Activated CD4-positive, CD25-positive, alpha-beta regulatory T cell treated with anti-CD3 and anti-CD28 coated beads, Interleukin-2, amount 50 U/mL, for 72 hours (primary cell): ENCODE results near the gene GJB3.
"Not testable (repeated sequence)": the region's sequence is repeated elsewhere in the genome, so short reads cannot be mapped to it uniquely, and the experiment has no call there.

ENCODE experiments used
- DNase-seq: peaks from one replicate; pipeline ENCODE4 v3.0.0; 2021

The GJB3 gene

GRCh38 chr1:34761176-34761761 lies 19.7 kb upstream of the GJB3 start:
- DNase-seq: no peak

GRCh38 chr1:34761776-34762307 lies 19.2 kb upstream of the GJB3 start:
- no peak for DNase-seq

DNA sequence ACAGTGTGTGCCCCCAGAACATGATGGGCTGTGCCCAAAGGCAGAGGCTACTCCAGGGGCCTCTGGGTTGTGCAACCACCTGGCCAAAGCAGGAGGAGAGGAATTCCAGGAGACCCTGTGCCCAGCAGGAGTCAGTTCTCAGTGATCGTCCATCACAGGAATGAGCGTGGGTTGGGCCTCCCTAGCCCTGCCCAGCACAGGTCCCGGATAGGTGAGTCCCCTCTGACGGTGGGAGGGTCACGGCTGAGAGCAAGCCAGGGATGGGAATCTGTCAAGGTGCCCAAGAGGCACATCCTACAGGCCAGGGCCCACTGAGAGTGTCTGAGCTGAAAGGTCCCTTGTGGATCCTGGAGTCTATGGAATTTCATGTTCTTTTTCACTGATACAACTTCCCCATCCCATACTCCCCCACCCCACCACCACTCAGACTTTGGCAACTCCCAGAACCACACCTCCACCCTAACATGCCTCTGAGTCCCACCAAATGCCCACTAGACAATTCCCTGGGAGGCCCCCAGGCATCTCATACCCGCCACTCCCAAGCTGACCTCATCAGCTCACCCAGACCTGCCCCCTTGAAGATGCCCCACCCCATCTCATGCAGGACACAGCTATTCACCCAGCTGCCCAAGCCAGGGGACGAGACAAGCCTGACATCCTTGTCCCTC lies 18.4 kb upstream of the GJB3 start:
- DNase-seq: no peak

DNA sequence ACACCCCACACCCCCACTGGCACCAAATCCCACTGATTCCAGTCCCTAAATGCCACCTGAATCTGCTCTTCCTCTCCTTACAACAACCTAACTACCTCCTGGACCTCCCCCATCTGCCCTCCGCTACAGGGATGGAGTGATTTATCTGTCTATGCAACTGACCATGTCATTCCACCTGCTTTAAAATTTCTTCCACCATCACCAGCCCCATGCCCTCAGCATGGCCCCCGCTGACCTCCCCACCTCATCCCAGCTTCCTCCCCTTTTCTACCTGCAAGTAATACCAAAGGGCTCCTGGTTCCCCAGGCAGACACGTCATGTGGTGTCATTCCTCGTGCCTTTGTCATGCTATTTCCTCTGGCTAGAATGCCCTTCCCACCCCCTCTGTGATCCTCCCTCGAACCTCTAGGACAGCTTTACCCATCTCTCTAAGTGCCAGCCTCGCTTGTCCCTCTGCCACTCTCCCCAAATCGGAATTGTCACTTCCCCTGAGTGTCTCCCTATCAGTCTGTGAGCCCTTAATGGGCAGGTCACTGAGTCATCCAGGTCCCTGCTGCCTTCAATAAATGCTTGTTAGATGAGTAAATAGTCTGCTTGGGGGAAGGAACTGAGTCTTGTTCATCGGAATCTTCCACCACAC lies 17.8 kb upstream of the GJB3 start:
- no peak for DNase-seq

DNA sequence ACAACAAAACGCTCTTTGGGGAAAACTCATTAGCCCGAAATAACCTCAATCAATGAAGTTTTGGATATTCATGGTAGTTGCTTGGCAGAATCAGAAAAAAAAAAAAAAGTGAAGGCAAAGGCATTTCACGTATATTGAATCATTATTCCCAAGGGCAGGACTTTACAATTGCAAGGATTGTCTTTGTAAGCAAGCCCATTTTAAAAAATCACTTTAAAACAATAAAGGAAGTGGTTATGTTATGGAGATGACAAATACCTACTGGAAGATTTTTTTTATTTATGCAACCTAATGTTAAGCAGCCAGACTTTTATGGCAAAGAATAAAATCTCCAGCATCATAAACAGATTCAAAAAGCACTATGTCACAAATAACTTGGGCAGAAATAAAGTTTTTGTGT lies 12.2 kb upstream of the GJB3 start:
- DNase-seq: no peak

DNA sequence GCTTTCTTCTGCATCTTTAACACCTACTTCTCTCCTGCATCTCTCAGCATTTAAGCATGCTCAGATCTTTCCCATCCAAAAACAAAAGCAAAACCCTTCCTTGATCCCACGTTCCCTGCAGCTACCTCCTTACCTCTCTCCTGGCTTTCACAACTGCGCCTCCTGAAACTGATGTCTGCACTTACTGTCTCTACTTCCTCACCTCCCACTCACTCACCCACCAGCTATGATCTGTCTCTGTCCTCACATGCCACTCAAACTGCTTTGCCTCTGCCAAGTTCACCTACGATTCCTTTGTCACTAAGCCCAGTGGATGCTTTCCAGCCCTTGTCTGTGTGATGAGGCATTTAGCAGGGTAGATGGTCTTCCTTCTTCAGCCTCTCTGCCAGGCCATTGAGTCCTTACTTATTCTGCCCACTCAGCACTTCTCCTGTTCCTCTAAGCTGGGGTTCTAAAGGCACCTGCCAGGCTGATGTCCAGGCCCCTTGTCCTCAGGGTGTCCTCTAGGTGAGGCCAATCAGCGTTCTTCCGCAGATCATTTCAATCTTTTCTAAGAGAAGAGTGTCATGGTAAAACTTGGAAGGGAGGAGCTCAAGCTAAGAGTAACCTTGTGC lies 10.0 kb upstream of the GJB3 start:
- no peak for DNase-seq

DNA sequence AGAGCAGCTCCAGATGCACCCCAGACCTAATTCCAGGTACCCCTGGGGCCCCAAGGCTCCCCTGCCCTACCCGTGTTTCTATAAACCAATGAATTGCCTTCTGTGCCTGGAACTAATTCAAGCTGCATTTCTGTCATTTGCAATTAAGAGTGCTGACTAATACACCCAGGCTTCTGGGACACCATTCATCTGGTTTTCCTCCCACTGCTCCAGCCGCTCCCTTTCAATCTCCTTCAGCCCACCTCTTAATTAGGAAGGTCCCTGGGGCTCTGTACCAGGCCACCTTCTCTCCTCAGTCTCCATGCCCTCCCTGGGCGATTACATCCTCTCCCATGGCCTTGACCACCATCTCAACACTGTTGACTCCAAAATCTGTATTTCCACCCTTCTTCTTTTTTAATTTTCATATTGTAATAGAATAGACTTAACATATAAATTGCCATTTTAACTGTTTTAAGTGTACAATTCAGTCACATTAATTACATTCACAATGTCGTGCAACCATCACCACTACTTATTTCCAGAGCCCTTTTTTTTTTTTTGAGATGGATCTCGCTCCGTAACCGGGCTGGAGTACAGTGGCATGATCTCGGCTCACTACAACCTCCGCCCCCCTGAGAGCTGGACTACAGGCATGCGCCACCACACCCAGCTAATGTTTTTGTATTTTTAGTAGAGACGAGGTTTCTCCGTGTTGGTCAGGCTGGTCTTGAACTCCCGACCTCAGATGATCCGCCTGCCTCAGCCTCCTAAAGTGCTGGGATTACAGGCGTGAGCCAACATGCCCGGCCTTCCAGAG lies 9.2 kb upstream of the GJB3 start:
- no peak for DNase-seq

DNA sequence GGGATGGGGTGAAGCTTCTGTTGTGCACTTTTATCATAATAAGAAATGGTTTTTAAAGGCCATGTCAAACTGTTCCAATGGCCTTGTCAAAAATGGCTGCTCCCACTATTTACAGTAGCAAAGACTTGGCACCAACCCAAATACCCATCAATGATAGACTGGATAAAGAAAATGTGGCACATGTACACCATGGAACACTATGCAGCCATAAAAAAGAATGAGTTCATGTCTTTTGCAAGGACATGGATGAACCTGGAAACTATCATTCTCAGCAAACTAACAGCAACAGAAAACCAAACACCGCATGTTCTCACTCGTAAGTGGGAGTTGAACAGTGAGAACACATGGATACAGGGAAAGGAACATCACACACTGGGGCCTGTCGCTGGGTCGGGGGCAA lies 7.9 kb upstream of the GJB3 start:
- DNase-seq: not testable (repeated sequence)

DNA sequence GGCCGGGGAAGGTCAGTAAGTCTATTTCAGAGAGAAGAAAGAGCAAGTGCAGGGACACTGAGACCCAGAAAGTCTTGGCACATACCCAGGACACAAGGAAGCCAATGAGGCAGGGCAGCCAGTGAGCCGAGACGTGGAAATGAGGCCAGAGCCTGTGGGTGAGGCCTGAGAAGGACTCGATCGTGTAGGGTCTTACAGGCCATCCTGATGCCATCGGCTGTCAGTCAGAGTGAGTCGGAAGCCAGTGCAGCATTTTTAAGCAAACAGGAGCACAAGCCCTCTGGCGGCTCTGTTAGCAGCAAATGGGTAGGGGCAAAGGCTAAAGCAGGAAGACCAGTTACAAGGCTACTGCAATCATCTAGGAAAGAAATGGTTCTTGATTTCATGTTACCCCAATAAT lies 6.1 kb upstream of the GJB3 start:
- no peak for DNase-seq

- no peak for DNase-seq
These were observed 4.1 kb upstream of the GJB3 start for GRCh38 chr1:34776911-34777310.

- DNase-seq: no peak
These were observed 3.3 kb upstream of the GJB3 start for GRCh38 chr1:34777519-34778321.

DNA sequence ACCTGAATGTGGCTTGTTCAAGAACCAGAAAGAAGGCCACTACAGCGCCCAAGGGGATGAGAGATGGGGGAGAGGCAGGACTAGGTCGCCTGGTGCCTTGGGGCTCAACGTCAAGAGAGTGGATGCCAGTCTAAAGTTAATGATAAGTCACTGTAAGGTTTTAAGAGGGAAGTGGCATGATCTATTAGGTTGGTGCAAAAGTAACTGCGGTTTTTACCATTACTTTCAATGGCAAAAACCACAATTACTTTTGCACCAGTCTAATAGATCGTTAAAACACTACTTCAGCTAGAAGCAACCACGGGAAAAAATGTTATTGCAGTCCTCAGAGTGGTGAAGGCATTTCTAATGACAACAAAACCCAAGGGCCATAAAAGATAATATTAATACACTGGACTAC lies 2.6 kb upstream of the GJB3 start:
- no peak for DNase-seq

DNA sequence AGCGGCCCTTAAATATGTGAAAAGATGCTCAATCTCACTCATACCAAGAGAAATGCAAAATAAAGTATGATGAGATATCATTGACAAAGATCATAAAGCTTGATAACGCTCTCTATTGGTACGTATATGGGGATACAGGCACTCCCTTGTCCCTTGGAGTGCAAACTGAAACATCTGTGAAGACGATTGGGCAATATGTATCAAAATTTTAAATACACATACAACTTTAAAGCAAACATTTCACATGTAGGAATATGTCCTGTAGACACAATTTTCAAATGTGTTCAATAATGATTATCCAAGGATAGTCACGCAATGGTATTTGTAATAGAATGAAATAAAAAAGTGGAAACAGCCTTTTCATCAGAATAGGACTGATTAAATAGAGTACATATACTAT lies 2.0 kb upstream of the GJB3 start:
- no peak for DNase-seq

- DNase-seq: no peak
These were observed 1.5 kb upstream of the GJB3 start for GRCh38 chr1:34779526-34779925.

GRCh38 chr1:34779962-34780361 lies 1.1 kb upstream of the GJB3 start:
- DNase-seq: no peak

GRCh38 chr1:34780528-34780927 lies 486 bp upstream of the GJB3 start:
- no peak for DNase-seq

- no peak for DNase-seq
These were observed 904 bp downstream of the GJB3 start for GRCh38 chr1:34781844-34782391.

- no peak for DNase-seq
These were observed 3.8 kb downstream of the GJB3 start for GRCh38 chr1:34784751-34785221.

- DNase-seq: no peak
These were observed 4.3 kb downstream of the GJB3 start for GRCh38 chr1:34785231-34785874.

DNA sequence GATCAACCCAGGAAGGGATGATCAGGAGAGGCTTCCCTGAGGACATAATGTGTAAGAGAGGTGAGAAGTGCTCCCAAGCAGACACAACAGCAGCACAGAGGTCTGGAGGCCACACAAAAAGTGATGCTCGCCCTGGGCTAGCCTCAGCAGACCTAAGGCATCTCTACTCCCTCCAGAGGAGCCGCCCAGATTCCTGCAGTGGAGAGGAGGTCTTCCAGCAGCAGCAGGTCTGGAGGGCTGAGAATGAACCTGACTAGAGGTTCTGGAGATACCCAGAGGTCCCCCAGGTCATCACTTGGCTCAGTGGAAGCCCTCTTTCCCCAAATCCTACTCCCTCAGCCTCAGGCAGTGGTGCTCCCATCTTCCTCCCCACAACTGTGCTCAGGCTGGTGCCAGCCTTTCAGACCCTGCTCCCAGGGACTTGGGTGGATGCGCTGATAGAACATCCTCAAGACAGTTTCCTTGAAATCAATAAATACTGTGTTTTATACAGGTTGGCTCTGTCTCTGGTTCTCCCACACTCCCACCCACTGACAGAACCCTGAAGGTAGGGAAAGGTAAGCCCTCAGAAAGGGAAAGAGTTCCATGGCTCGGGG lies 5.0 kb downstream of the GJB3 start:
- no peak for DNase-seq
